SU-DHL-6 (cell line): Measurements from ENCODE around the gene WDR54.

Experiments used
- H2AFZ ChIP-seq: fragments of 200-600 bp; sonication (generic); 2 replicates; pipeline ENCODE4 v1.6.1; 2014; ENCODE audit warnings: low read depth, mild to moderate bottlenecking, moderate library complexity, mixed read lengths, antibody characterized with exemption, low read length; ENCODE audit not compliant: severe bottlenecking
- H3F3A ChIP-seq: fragments of 200-600 bp; shearing (Covaris generic); 2 replicates; pipeline ENCODE4 v1.6.0; 2016; ENCODE audit warnings: antibody characterized with exemption, mild to moderate bottlenecking; ENCODE audit not compliant: insufficient read depth
- H3K27ac ChIP-seq: fragments of 200-600 bp; sonication (generic); 2 replicates; pipeline ENCODE4 v1.5.1; 2016; ENCODE audit warnings: low read depth, mild to moderate bottlenecking, low read length, moderate library complexity, mixed read lengths
- H3K27me3 ChIP-seq: fragments of 200-600 bp; sonication (generic), shearing (Covaris generic); 2 replicates; pipeline ENCODE4 v1.6.0; 2014; ENCODE audit warnings: mild to moderate bottlenecking, low read length
- H3K36me3 ChIP-seq: fragments of 200-600 bp; sonication (generic); 2 replicates; pipeline ENCODE4 v1.6.1; 2014; ENCODE audit warnings: mild to moderate bottlenecking, low read length, mixed read lengths
- H3K4me2 ChIP-seq: fragments of 300-600, 200-600 bp; shearing (Covaris generic), sonication (generic); 2 replicates; pipeline ENCODE4 v1.6.0; 2014; ENCODE audit warnings: low read length, low read depth, mild to moderate bottlenecking; ENCODE audit not compliant: poor library complexity, severe bottlenecking
- H3K4me3 ChIP-seq: fragments of 200-600 bp; sonication (generic); 2 replicates; pipeline ENCODE4 v1.5.1; 2014; ENCODE audit warnings: antibody characterized with exemption, low read length, mild to moderate bottlenecking, mixed read lengths; ENCODE audit not compliant: insufficient read depth, poor library complexity, severe bottlenecking
- H3K79me2 ChIP-seq: fragments of 200-600 bp; sonication (generic); 2 replicates; pipeline ENCODE4 v1.6.1; 2014; ENCODE audit warnings: mild to moderate bottlenecking, low read length, moderate library complexity; ENCODE audit not compliant: insufficient read depth
- H3K9ac ChIP-seq: fragments of 200-600 bp; sonication (generic); 2 replicates; pipeline ENCODE4 v1.7.0; 2014; ENCODE audit warnings: mild to moderate bottlenecking, low read length
- H3K9me2 ChIP-seq: fragments of 200-600 bp; sonication (generic); replicated peaks from 2 replicates; pipeline ENCODE4 v1.6.1; 2014; ENCODE audit warnings: low read length; ENCODE audit not compliant: insufficient read depth
- H3K9me3 ChIP-seq: fragments of 200-600 bp; sonication (generic); 2 replicates; pipeline ENCODE4 v1.6.1; 2014; ENCODE audit warnings: low read length, mixed read lengths; ENCODE audit not compliant: insufficient read depth
- H4K20me1 ChIP-seq: fragments of 200-600 bp; sonication (generic); 2 replicates; pipeline ENCODE4 v1.6.1; 2014; ENCODE audit warnings: low read depth, mild to moderate bottlenecking, antibody characterized with exemption, low read length, moderate library complexity, mixed read lengths
- CTCF ChIP-seq: fragments of 200-600 bp; sonication (generic); IDR thresholded peaks from one replicate; pipeline ENCODE4 v1.5.1; 2017; ENCODE audit warnings: antibody characterized with exemption, mild to moderate bottlenecking, low read length, moderate library complexity; ENCODE audit not compliant: insufficient read depth, poor library complexity, severe bottlenecking
- EZH2phosphoT487 ChIP-seq: fragments of 200-600 bp; sonication (generic), shearing (Covaris generic); conservative IDR thresholded peaks from 2 replicates; pipeline ENCODE4 v1.6.1; 2018; ENCODE audit warnings: mild to moderate bottlenecking, antibody characterized with exemption, low read length, moderate library complexity, mixed read lengths

Gene WDR54

GRCh38 chr2:74472086-74472944 is 50.8 kb downstream of the WDR54 start, which contains the start of gene MRPL53:
MRPL53 (minus strand) TSS chr2:74472680; CDS start chr2:74472660, 20 bp downstream.
- Histone ChIP-seq H3K9me2 (no peaks in the 10 kb centered on the region), H2AFZ (peak within 1 kb of the TSS; percentile 88), H3K27ac (peak within 1 kb of the TSS; percentile 89), H3K79me2 (no peaks in the 10 kb centered on the region), H3K36me3 (no peaks in the 10 kb centered on the region), H3F3A (peaks cover 20% of the 10 kb centered on the region), H4K20me1 (no peaks in the 10 kb centered on the region), H3K4me2 (peak within 1 kb of the TSS; percentile 98), H3K9ac (peak within 1 kb of the TSS; percentile 78), H3K4me3 (peak within 1 kb of the TSS; percentile 72), H3K9me3 (no peaks in the 10 kb centered on the region), H3K27me3 (no peaks in the 10 kb centered on the region)
- TF ChIP-seq EZH2phosphoT487, result no peak
- TF ChIP-seq CTCF, result no peak

GRCh38 chr2:74472945-74473258 is 51.4 kb downstream of the WDR54 start:
- peak overlapping the region; percentile 88 for H2AFZ ChIP-seq
- H3K79me2 ChIP-seq, result no peaks in the 10 kb centered on the region
- H3K4me3 ChIP-seq, result peak overlapping the region; percentile 72
- H3K9ac ChIP-seq, result peak overlapping the region; percentile 78
- H3K9me3 ChIP-seq, result no peaks in the 10 kb centered on the region
- no peaks in the 10 kb centered on the region for H3K9me2 ChIP-seq
- H4K20me1 ChIP-seq, result no peaks in the 10 kb centered on the region
- no peaks in the 10 kb centered on the region for H3K36me3 ChIP-seq
- no peak for TF ChIP-seq EZH2phosphoT487
- TF ChIP-seq CTCF, result no peak
- H3F3A ChIP-seq, result peaks cover 20% of the 10 kb centered on the region
- peak overlapping the region; percentile 89 for H3K27ac ChIP-seq
- H3K4me2 ChIP-seq, result peak overlapping the region; percentile 98
- no peaks in the 10 kb centered on the region for H3K27me3 ChIP-seq

GRCh38 chr2:74474481-74474880 is 53.0 kb downstream of the WDR54 start:
- H4K20me1 ChIP-seq, result no peaks in the 10 kb centered on the region
- H3F3A ChIP-seq, result peaks cover 20% of the 10 kb centered on the region
- H3K27ac ChIP-seq, result no peak overlapping the region
- H3K9ac ChIP-seq, result no peak overlapping the region
- no peak for TF ChIP-seq CTCF
- no peak for TF ChIP-seq EZH2phosphoT487
- no peak overlapping the region for H3K4me2 ChIP-seq
- H3K36me3 ChIP-seq, result no peaks in the 10 kb centered on the region
- H2AFZ ChIP-seq, result no peak overlapping the region
- H3K79me2 ChIP-seq, result no peaks in the 10 kb centered on the region
- no peaks in the 10 kb centered on the region for H3K9me2 ChIP-seq
- no peaks in the 10 kb centered on the region for H3K27me3 ChIP-seq
- H3K4me3 ChIP-seq, result no peak overlapping the region
- no peaks in the 10 kb centered on the region for H3K9me3 ChIP-seq
